Esophagus squamous epithelium (tissue), 5 donors: Measurements from ENCODE around the gene SMYD2. TPM values are rescaled to one million over a fixed set of nuclear protein-coding genes. Genes with fewer than 3 reads are reported as not detected.

Experiments used
- DNase-seq: peaks from one replicate; lab custom pipeline; 2025; lab: John Stamatoyannopoulos, UW
- H3K27ac ChIP-seq, 4 donors: fragments of 200-600 bp; sonication (generic); one replicate each; pipeline ENCODE4 v1.5.1; 2016 to 2019; ENCODE audit warnings: mild to moderate bottlenecking in 1 of 4
- H3K27me3 ChIP-seq, 4 donors: fragments of 200-600 bp; sonication (generic); 1 replicate in 3 of 4; 2 replicates in 1 of 4; pipeline versions ENCODE4 v1.5.1 to v1.6.0; 2017 to 2021; ENCODE audit warnings: antibody characterized with exemption in 1 of 4
- H3K36me3 ChIP-seq, 3 donors: fragments of 200-600 bp; sonication (generic); one replicate each; pipeline ENCODE4 v1.5.1; 2016 to 2019
- H3K4me1 ChIP-seq, 3 donors: fragments of 200-600 bp; sonication (generic); one replicate each; pipeline ENCODE4 v1.5.1; 2017 to 2019
- H3K4me3 ChIP-seq, 4 donors: fragments of 200-600 bp; sonication (generic); 1 replicate in 3 of 4; 2 replicates in 1 of 4; pipeline ENCODE4 v1.5.1; 2016 to 2019; ENCODE audit warnings: mild to moderate bottlenecking in 2 of 4, moderate library complexity in 1 of 4
- H3K9me3 ChIP-seq, 3 donors: fragments of 200-600 bp; sonication (generic); one replicate each; pipeline ENCODE4 v1.5.1; 2016 to 2019
- CTCF ChIP-seq, 6 experiments: fragments of 450-650 bp in 4 of 6; fragments of 200-600 bp in 2 of 6; sonication (generic) in 2 of 6; IDR thresholded peaks; one replicate each; pipeline ENCODE4 v1.5.1; 2016 to 2019; ENCODE audit warnings: antibody characterized with exemption in 6 of 6, mild to moderate bottlenecking in 4 of 6, moderate library complexity in 4 of 6
- POLR2A ChIP-seq, 4 donors: fragments of 450-650 bp; IDR thresholded peaks; one replicate each; pipeline ENCODE4 v1.6.1; 2017; ENCODE audit warnings: antibody characterized with exemption in 4 of 4, mild to moderate bottlenecking in 4 of 4, moderate library complexity in 3 of 4
- WGBS, 2 donors: methylation state at CpG; one replicate each; pipeline ENCODE4 v1.1.5; 2018; 5-methylcytosine and 5-hydroxymethylcytosine counted together
- intact Hi-C: fragments of 100-400 bp; cut with DNase I; formaldehyde crosslinking; loops from one replicate; pipeline ENCODE4 v1.15.0; 2022
- total RNA-seq, 4 donors: library from RNA; depleted of rRNA; stranded (reverse); fragments of >200 nt; gene quantifications; one replicate each; pipeline ENCODE4 v1.1.0, GENCODE V29; 2016
- donor health status: DM: yes; HTN: yes; CAD: no.

The SMYD2 gene
- total RNA-seq, 4 donors from 2014 or later, result 19.0 to 35.5 (median 30.4) TPM

GRCh38 chr1:214282630-214283242, 1.8 kb downstream of the SMYD2 start:
- Histone ChIP-seq H3K9me3 (no peaks in the 10 kb centered on the region), H3K27ac (peak overlapping the region in 2 of 4 donors; percentile 87 to 95), H3K4me1 (peaks cover 0 to 44% (median 10%) of the 10 kb centered on the region in 3 donors), H3K36me3 (no peaks in the 10 kb centered on the region), H3K4me3 (peak overlapping the region in 2 of 4 donors; percentile 92 to 93), H3K27me3 (no peaks in the 10 kb centered on the region)
- intact Hi-C loops, result no loop called here
- 70 to 82% methylated on average over 9 of the region's 9 CpGs for WGBS, 2 donors
- DNase-seq, result no peak
- TF ChIP-seq CTCF (IDR thresholded peaks at IDR 0.05) (no peak), POLR2A (IDR thresholded peaks at IDR 0.05) (no peak)

DNA sequence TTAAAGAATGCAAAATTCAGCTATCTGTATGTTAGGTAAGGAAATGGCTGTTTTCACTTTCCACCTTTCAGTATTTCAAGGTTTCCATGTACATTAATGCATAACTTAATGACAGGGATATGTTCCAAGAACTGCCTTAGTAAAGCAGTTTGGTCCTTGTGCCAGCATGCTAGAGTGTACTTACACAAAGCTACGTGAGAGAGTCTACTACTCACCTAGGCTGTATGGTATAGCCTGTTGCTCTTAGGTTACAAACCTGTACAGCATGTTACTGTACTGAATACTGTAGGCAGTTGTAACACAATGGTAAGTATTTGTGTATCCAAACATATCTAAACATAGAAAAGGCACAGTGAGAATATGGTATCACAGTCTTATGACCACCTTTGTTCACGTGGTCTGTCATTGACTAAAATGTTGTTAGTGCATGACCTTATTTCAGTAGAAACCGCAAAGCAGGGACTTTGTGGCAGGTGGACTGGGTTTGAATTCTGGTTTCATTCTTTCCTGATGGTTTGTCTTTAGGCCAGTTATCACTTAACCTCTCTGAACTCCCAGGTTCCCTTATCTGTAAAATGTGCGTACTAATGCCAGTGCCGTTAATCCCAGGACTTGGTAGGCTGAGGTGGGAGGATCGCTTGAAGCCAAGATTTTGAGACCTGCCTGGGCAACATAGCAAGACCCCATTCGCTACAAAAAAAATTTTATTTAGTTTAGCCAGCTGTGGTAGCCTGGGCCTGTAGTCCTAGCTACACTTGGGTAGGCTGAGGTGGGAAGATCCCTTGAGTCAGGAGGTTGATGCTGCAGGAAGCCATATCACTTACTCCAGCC, 4.9 kb downstream of the SMYD2 start:
- intact Hi-C loops, result no loop called here
- Histone ChIP-seq H3K27ac (no peak overlapping the region), H3K4me3 (no peak overlapping the region), H3K4me1 (peaks cover 0 to 46% (median 5%) of the 10 kb centered on the region in 3 donors), H3K36me3 (no peaks in the 10 kb centered on the region), H3K9me3 (no peaks in the 10 kb centered on the region), H3K27me3 (no peaks in the 10 kb centered on the region)
- no peak for DNase-seq
- TF ChIP-seq CTCF (IDR thresholded peaks at IDR 0.05) (no peak), POLR2A (IDR thresholded peaks at IDR 0.05) (no peak)
- 84 to 85% methylated on average over 7 of the region's 7 CpGs for WGBS, 2 donors

- 82 to 83% methylated on average over 6 of the region's 6 CpGs for WGBS, 2 donors
- DNase-seq, result no peak
- no peak overlapping the region for H3K4me3 ChIP-seq
- intact Hi-C loops, result no loop called here
- no peaks in the 10 kb centered on the region for H3K27me3 ChIP-seq
- peaks cover 0 to 31% (median 0%) of the 10 kb centered on the region in 3 donors for H3K4me1 ChIP-seq
- TF ChIP-seq CTCF (IDR thresholded peaks at IDR 0.05), result no peak
- no peaks in the 10 kb centered on the region for H3K36me3 ChIP-seq
- H3K9me3 ChIP-seq, result no peaks in the 10 kb centered on the region
- no peak overlapping the region for H3K27ac ChIP-seq
Observed at GRCh38 chr1:214287884-214288283, 6.9 kb downstream of the SMYD2 start.

GRCh38 chr1:214289574-214290272, 8.8 kb downstream of the SMYD2 start:
- H3K27me3 ChIP-seq, result no peaks in the 10 kb centered on the region
- H3K9me3 ChIP-seq, result no peaks in the 10 kb centered on the region
- DNase-seq, result no peak
- 76 to 86% methylated on average over 5 to 7 of the region's 7 CpGs for WGBS, 2 donors
- H3K4me3 ChIP-seq, result no peak overlapping the region
- intact Hi-C loops, result no loop called here
- H3K36me3 ChIP-seq, result no peaks in the 10 kb centered on the region
- no peak overlapping the region for H3K27ac ChIP-seq
- TF ChIP-seq POLR2A (IDR thresholded peaks at IDR 0.05) (no peak), CTCF (IDR thresholded peaks at IDR 0.05) (no peak)
- peaks cover 0 to 26% (median 0%) of the 10 kb centered on the region in 3 donors for H3K4me1 ChIP-seq
